ENCODE results near the gene DLG4.

GRCh38 chr17:7242717-7243452 is 23.2 kb upstream of the DLG4 start:
- TF ChIP-seq POLR2A (IDR thresholded peaks at IDR 0.05; ENCODE audit: low read depth, low read length) (peak; percentile 89), CTCF (IDR thresholded peaks at IDR 0.05; ENCODE audit: extremely low read depth in 1 of 2, insufficient read depth in 1 of 2, low read depth in 1 of 2, low read length in 2 of 2) (no peak), MAX (IDR thresholded peaks at IDR 0.05; ENCODE audit: insufficient read depth, insufficient read length) (peak; percentile 94), MYC (IDR thresholded peaks at IDR 0.05; ENCODE audit: low read depth, low read length) (peak; percentile 71), JUN (IDR thresholded peaks at IDR 0.05; ENCODE audit: borderline replicate concordance, insufficient read depth, insufficient read length, low read depth) (no peak), EZH2 (IDR thresholded peaks at IDR 0.05; ENCODE audit: borderline replicate concordance, low read depth, low read length, severe bottlenecking) (no peak)

Data from endothelial cell of umbilical vein (primary cell).